ENCODE results near the gene HNRNPK. TPM values are rescaled to one million over a fixed set of nuclear protein-coding genes. Genes with fewer than 3 reads are reported as not detected.

The HNRNPK gene
- total RNA-seq, 1 donor from 2014 or later, result 921 TPM

GRCh38 chr9:83986765-83987401 is 6.9 kb upstream of the HNRNPK start:
- H3K4me1 Mint-ChIP-seq, result peaks cover 36% of the 10 kb centered on the region
- peak overlapping the region; percentile 42 for H3K4me3 Mint-ChIP-seq
- DNase-seq (ENCODE audit: low read depth, low spot score), result no peak
- H3K36me3 Mint-ChIP-seq (ENCODE audit: low read depth), result peaks cover 18% of the 10 kb centered on the region
- peaks cover 4% of the 10 kb centered on the region for H3K9me3 Mint-ChIP-seq
- no peak overlapping the region for H3K27ac Mint-ChIP-seq (ENCODE audit: unreplicated experiment)
- TF ChIP-seq CTCF (conservative IDR thresholded peaks at IDR 0.05), result no peak
- no peaks in the 10 kb centered on the region for H3K27me3 Mint-ChIP-seq (ENCODE audit: low read depth)

GRCh38 chr9:83986195-83986594 is 6.2 kb upstream of the HNRNPK start:
- Mint-ChIP-seq H3K4me3 (peak overlapping the region; percentile 12), H3K36me3 (ENCODE audit: low read depth) (peaks cover 18% of the 10 kb centered on the region), H3K4me1 (peaks cover 42% of the 10 kb centered on the region), H3K27me3 (ENCODE audit: low read depth) (peaks cover 4% of the 10 kb centered on the region), H3K9me3 (peaks cover 4% of the 10 kb centered on the region), H3K27ac (ENCODE audit: unreplicated experiment) (no peak overlapping the region)
- no peak for TF ChIP-seq CTCF (conservative IDR thresholded peaks at IDR 0.05)
- DNase-seq (ENCODE audit: low read depth, low spot score), result no peak

GRCh38 chr9:83981126-83981871 is 1.3 kb upstream of the HNRNPK start:
- peaks cover 38% of the 10 kb centered on the region for H3K4me1 Mint-ChIP-seq
- H3K27ac Mint-ChIP-seq (ENCODE audit: unreplicated experiment), result peak overlapping the region; percentile 100
- H3K27me3 Mint-ChIP-seq (ENCODE audit: low read depth), result peaks cover 18% of the 10 kb centered on the region
- H3K36me3 Mint-ChIP-seq (ENCODE audit: low read depth), result peaks cover 26% of the 10 kb centered on the region
- peak overlapping the region; percentile 100 for H3K4me3 Mint-ChIP-seq
- DNase-seq (ENCODE audit: low read depth, low spot score), result peak; percentile 14
- H3K9me3 Mint-ChIP-seq, result no peaks in the 10 kb centered on the region
- TF ChIP-seq CTCF (conservative IDR thresholded peaks at IDR 0.05), result no peak

- peaks cover 45% of the 10 kb centered on the region for H3K4me1 Mint-ChIP-seq
These were observed 545 bp upstream of the HNRNPK start, which contains the start of gene RMI1 for GRCh38 chr9:83980395-83981125. Gene RMI1, plus strand, starts transcription at chr9:83980805. Its CDS starts 20,182 bp downstream, at chr9:84000987.

More at GRCh38 chr9:83980395-83981125, 545 bp upstream of the HNRNPK start, which contains the start of gene RMI1:
- peaks cover 33% of the 10 kb centered on the region for H3K36me3 Mint-ChIP-seq (ENCODE audit: low read depth)
- H3K27me3 Mint-ChIP-seq (ENCODE audit: low read depth), result peaks cover 18% of the 10 kb centered on the region
- peak within 1 kb of the TSS; percentile 100 for H3K4me3 Mint-ChIP-seq
- peak; percentile 98 for DNase-seq (ENCODE audit: low read depth, low spot score)
- TF ChIP-seq CTCF (conservative IDR thresholded peaks at IDR 0.05), result no peak
- no peaks in the 10 kb centered on the region for H3K9me3 Mint-ChIP-seq
- peak within 1 kb of the TSS; percentile 100 for H3K27ac Mint-ChIP-seq (ENCODE audit: unreplicated experiment)
